ENCODE results near the gene GIMAP6. TPM values are rescaled to one million over a fixed set of nuclear protein-coding genes. Genes with fewer than 3 reads are reported as not detected.
"Not testable (repeated sequence)": the region's sequence is repeated elsewhere in the genome, so short reads cannot be mapped to it uniquely, and the experiment has no call there.

Gene GIMAP6
- 10 to 100 TPM; 28.9 to 30.2 TPM for total RNA-seq

- Mint-ChIP-seq H3K27me3 (no peaks in the 10 kb centered on the region), H3K27ac (peak within 1 kb of the TSS; percentile 97), H3K9me3 (peaks cover 31% of the 10 kb centered on the region), H3K36me3 (peaks cover 66% of the 10 kb centered on the region), H3K4me1 (ENCODE audit: low read depth) (peaks cover 76% of the 10 kb centered on the region), H3K4me3 (peak within 1 kb of the TSS; percentile 93)
- DNase-seq = peak; percentile 62
- ChIA-PET POLR2A (interaction anchor here (0.8 to 2.6 kb wide), 12 partner anchors 11 to 182 kb away, joined by 3 to 13 read pairs (median 5); partner anchors contain the start of genes GIMAP1, GIMAP2, GIMAP4 and GIMAP5), CTCF (interaction anchor here (0.5 to 3.2 kb wide), 13 partner anchors 14 to 183 kb away, joined by 3 to 11 read pairs (median 3); partner anchors contain the start of gene GIMAP5)
- intact Hi-C loops (cut with micrococcal nuclease) = loop anchor here (1.0 to 5.0 kb wide), 5 partner anchors 11 to 115 kb away; no protein-coding TSS in a partner anchor
Measured at GRCh38 chr7:150631866-150632864, at the start of gene GIMAP6. TSS of gene GIMAP6 (minus strand) at chr7:150632385. CDS start at chr7:150630142, 2,243 bp downstream.

- peaks cover 34% of the 10 kb centered on the region for H3K9me3 Mint-ChIP-seq
- H3K4me1 Mint-ChIP-seq (ENCODE audit: low read depth) = peaks cover 89% of the 10 kb centered on the region
- H3K36me3 Mint-ChIP-seq = peaks cover 31% of the 10 kb centered on the region
- POLR2A ChIA-PET; intact Hi-C loops (cut with micrococcal nuclease); H3K4me3 Mint-ChIP-seq; DNase-seq; CTCF ChIA-PET; H3K27me3 Mint-ChIP-seq: not testable (repeated sequence)
- peak overlapping the region; percentile 46 for H3K27ac Mint-ChIP-seq
Measured at GRCh38 chr7:150680364-150680763, 48.2 kb upstream of the GIMAP6 start.

- H3K4me1 Mint-ChIP-seq (ENCODE audit: low read depth) = peaks cover 78% of the 10 kb centered on the region
- peak overlapping the region; percentile 94 for H3K27ac Mint-ChIP-seq
- POLR2A ChIA-PET = interaction anchor here (1.5 kb wide), 1 partner anchor 10 kb away, joined by 4 read pairs; no protein-coding TSS in a partner anchor
- H3K27me3 Mint-ChIP-seq; intact Hi-C loops (cut with micrococcal nuclease): not testable (repeated sequence)
- peak; percentile 71 for DNase-seq
- H3K36me3 Mint-ChIP-seq = peaks cover 29% of the 10 kb centered on the region
- H3K9me3 Mint-ChIP-seq = peaks cover 31% of the 10 kb centered on the region
- CTCF ChIA-PET = interaction anchor here (0.8 to 1.3 kb wide), 2 partner anchors 39 to 110 kb away, joined by 3 read pairs; no protein-coding TSS in a partner anchor
- H3K4me3 Mint-ChIP-seq = peak overlapping the region; percentile 85
Measured at GRCh38 chr7:150678601-150679000, 46.4 kb upstream of the GIMAP6 start.

- POLR2A ChIA-PET; CTCF ChIA-PET; H3K27me3 Mint-ChIP-seq; intact Hi-C loops (cut with micrococcal nuclease); DNase-seq: not testable (repeated sequence)
- peaks cover 29% of the 10 kb centered on the region for H3K36me3 Mint-ChIP-seq
- peak overlapping the region; percentile 13 for H3K4me3 Mint-ChIP-seq
- H3K4me1 Mint-ChIP-seq (ENCODE audit: low read depth) = peaks cover 76% of the 10 kb centered on the region
- H3K27ac Mint-ChIP-seq = peak overlapping the region; percentile 13
- H3K9me3 Mint-ChIP-seq = peaks cover 25% of the 10 kb centered on the region
Measured at GRCh38 chr7:150676854-150677253, 44.7 kb upstream of the GIMAP6 start.

GRCh38 chr7:150676276-150676675 is 44.1 kb upstream of the GIMAP6 start:
- CTCF ChIA-PET; H3K4me3 Mint-ChIP-seq; H3K27me3 Mint-ChIP-seq; intact Hi-C loops (cut with micrococcal nuclease); DNase-seq; POLR2A ChIA-PET: not testable (repeated sequence)
- H3K4me1 Mint-ChIP-seq (ENCODE audit: low read depth) = peaks cover 73% of the 10 kb centered on the region
- peak overlapping the region; percentile 13 for H3K27ac Mint-ChIP-seq
- peaks cover 21% of the 10 kb centered on the region for H3K9me3 Mint-ChIP-seq
- H3K36me3 Mint-ChIP-seq = peaks cover 25% of the 10 kb centered on the region

GRCh38 chr7:150675714-150676113 is 43.5 kb upstream of the GIMAP6 start:
- H3K27me3 Mint-ChIP-seq = no peaks in the 10 kb centered on the region
- ChIA-PET CTCF (no interaction called here), POLR2A (interaction anchor here (0.6 kb wide), 1 partner anchor 224 kb away, joined by 4 read pairs; no protein-coding TSS in a partner anchor)
- H3K4me3 Mint-ChIP-seq = no peak overlapping the region
- intact Hi-C loops (cut with micrococcal nuclease) = no loop called here
- peaks cover 73% of the 10 kb centered on the region for H3K4me1 Mint-ChIP-seq (ENCODE audit: low read depth)
- peaks cover 22% of the 10 kb centered on the region for H3K36me3 Mint-ChIP-seq
- no peak overlapping the region for H3K27ac Mint-ChIP-seq
- no peak for DNase-seq
- H3K9me3 Mint-ChIP-seq = peaks cover 19% of the 10 kb centered on the region

GRCh38 chr7:150671798-150672585 is 39.8 kb upstream of the GIMAP6 start:
- H3K4me3 Mint-ChIP-seq; intact Hi-C loops (cut with micrococcal nuclease); H3K27me3 Mint-ChIP-seq; DNase-seq: not testable (repeated sequence)
- peaks cover 20% of the 10 kb centered on the region for H3K9me3 Mint-ChIP-seq
- H3K36me3 Mint-ChIP-seq = peaks cover 16% of the 10 kb centered on the region
- ChIA-PET CTCF (interaction anchor here (1.1 kb wide), 2 partner anchors 14 to 44 kb away, joined by 3 read pairs; partner anchors contain the start of genes GIMAP1 and GIMAP2), POLR2A (interaction anchor here (1.3 kb wide), 1 partner anchor 44 kb away, joined by 3 read pairs; the partner anchor contains the start of gene GIMAP1)
- peak overlapping the region; percentile 72 for H3K27ac Mint-ChIP-seq
- peaks cover 69% of the 10 kb centered on the region for H3K4me1 Mint-ChIP-seq (ENCODE audit: low read depth)

GRCh38 chr7:150668977-150669376 is 36.8 kb upstream of the GIMAP6 start:
- ChIA-PET POLR2A (interaction anchor here (1.0 to 2.3 kb wide), 4 partner anchors 9 to 69 kb away, joined by 4 to 9 read pairs (median 7); partner anchors contain the start of genes GIMAP2 and GIMAP5), CTCF (interaction anchor here (0.9 to 2.8 kb wide), 5 partner anchors 17 to 320 kb away, joined by 3 to 10 read pairs (median 3); partner anchors contain the start of gene GIMAP2)
- Mint-ChIP-seq H3K4me1 (ENCODE audit: low read depth) (peaks cover 78% of the 10 kb centered on the region), H3K27ac (peak overlapping the region; percentile 98), H3K36me3 (peaks cover 16% of the 10 kb centered on the region), H3K4me3 (no peak overlapping the region), H3K27me3 (no peaks in the 10 kb centered on the region), H3K9me3 (peaks cover 20% of the 10 kb centered on the region)
- intact Hi-C loops (cut with micrococcal nuclease) = loop anchor here (1.0 to 5.0 kb wide), 10 partner anchors 16 to 347 kb away; partner anchors contain the start of genes ACTR3C, GIMAP2, GIMAP6 and LRRC61
- DNase-seq = no peak

GRCh38 chr7:150668472-150668911 is 36.3 kb upstream of the GIMAP6 start:
- peaks cover 20% of the 10 kb centered on the region for H3K9me3 Mint-ChIP-seq
- H3K4me1 Mint-ChIP-seq (ENCODE audit: low read depth) = peaks cover 82% of the 10 kb centered on the region
- CTCF ChIA-PET = interaction anchor here (0.9 to 2.8 kb wide), 4 partner anchors 17 to 321 kb away, joined by 3 to 10 read pairs (median 4); partner anchors contain the start of genes GIMAP1 and GIMAP2
- H3K27me3 Mint-ChIP-seq = no peaks in the 10 kb centered on the region
- peaks cover 16% of the 10 kb centered on the region for H3K36me3 Mint-ChIP-seq
- intact Hi-C loops (cut with micrococcal nuclease) = loop anchor here (1.0 to 5.0 kb wide), 10 partner anchors 17 to 346 kb away; partner anchors contain the start of genes ACTR3C, GIMAP2, GIMAP6 and LRRC61
- POLR2A ChIA-PET = interaction anchor here (1.0 to 2.3 kb wide), 6 partner anchors 10 to 87 kb away, joined by 3 to 12 read pairs (median 7); partner anchors contain the start of genes GIMAP2 and GIMAP5
- H3K27ac Mint-ChIP-seq = peak overlapping the region; percentile 98
- DNase-seq = peak; percentile 81
- peak overlapping the region; percentile 18 for H3K4me3 Mint-ChIP-seq

- no peaks in the 10 kb centered on the region for H3K27me3 Mint-ChIP-seq
- H3K4me3 Mint-ChIP-seq = no peak overlapping the region
- peaks cover 10% of the 10 kb centered on the region for H3K9me3 Mint-ChIP-seq
- intact Hi-C loops (cut with micrococcal nuclease) = loop anchor here (5.0 kb wide), 2 partner anchors 149 to 344 kb away; partner anchors contain the start of genes ACTR3C and LRRC61
- POLR2A ChIA-PET = interaction anchor here (0.9 to 1.0 kb wide), 2 partner anchors 34 to 68 kb away, joined by 3 read pairs; partner anchors contain the start of gene GIMAP6
- H3K27ac Mint-ChIP-seq = peak overlapping the region; percentile 98
- H3K4me1 Mint-ChIP-seq (ENCODE audit: low read depth) = peaks cover 84% of the 10 kb centered on the region
- H3K36me3 Mint-ChIP-seq = peaks cover 5% of the 10 kb centered on the region
- CTCF ChIA-PET = interaction anchor here (1.0 to 2.0 kb wide), 5 partner anchors 34 to 217 kb away, joined by 3 to 9 read pairs (median 7); partner anchors contain the start of gene GIMAP6
- no peak for DNase-seq
Measured at GRCh38 chr7:150666412-150666811, 34.2 kb upstream of the GIMAP6 start.

Measured in activated CD4-positive, alpha-beta memory T cell treated with anti-CD3 and anti-CD28 coated beads for 36 hours (primary cell).